ENCODE data around the gene CTRB1. TPM values are rescaled to one million over a fixed set of nuclear protein-coding genes. Genes with fewer than 3 reads are reported as not detected.
"Not testable (repeated sequence)": the region's sequence is repeated elsewhere in the genome, so short reads cannot be mapped to it uniquely, and the experiment has no call there.

Gene CTRB1
- polyA plus RNA-seq, 1 donor = 0.15 TPM

GRCh38 chr16:75241955-75242354, 23.2 kb downstream of the CTRB1 start:
- no peak for DNase-seq

- not testable (repeated sequence) for DNase-seq
Observed at GRCh38 chr16:75242436-75243078, 23.8 kb downstream of the CTRB1 start.

- no peak for DNase-seq
Observed at GRCh38 chr16:75243667-75244224, 25.0 kb downstream of the CTRB1 start.

- no peak for DNase-seq
Observed at GRCh38 chr16:75244225-75244809, 25.5 kb downstream of the CTRB1 start.

- peak; percentile 85 for DNase-seq
Observed at GRCh38 chr16:75244844-75245758, 26.3 kb downstream of the CTRB1 start.

GRCh38 chr16:75246504-75247205, 27.9 kb downstream of the CTRB1 start:
- no peak for DNase-seq

- no peak for DNase-seq
Observed at GRCh38 chr16:75247249-75247648, 28.5 kb downstream of the CTRB1 start.

- no peak for DNase-seq
Observed at GRCh38 chr16:75248142-75248535, 29.4 kb downstream of the CTRB1 start.

GRCh38 chr16:75248536-75249380, 30.0 kb downstream of the CTRB1 start:
- no peak for DNase-seq

GRCh38 chr16:75249441-75249840, 30.7 kb downstream of the CTRB1 start:
- no peak for DNase-seq

GRCh38 chr16:75250089-75250808, 31.5 kb downstream of the CTRB1 start:
- DNase-seq = no peak

- no peak for DNase-seq
Observed at GRCh38 chr16:75250809-75251279, 32.1 kb downstream of the CTRB1 start.

GRCh38 chr16:75251280-75252048, 32.7 kb downstream of the CTRB1 start, which contains the start of gene BCAR1:
Gene BCAR1, minus strand, starts transcription at chr16:75251624. Its CDS starts 142 bp downstream, at chr16:75251482.
- DNase-seq = peak; percentile 89

GRCh38 chr16:75252049-75252864, 33.5 kb downstream of the CTRB1 start:
- no peak for DNase-seq

- DNase-seq = no peak
Observed at GRCh38 chr16:75252946-75253911, 34.4 kb downstream of the CTRB1 start.

GRCh38 chr16:75254359-75254837, 35.6 kb downstream of the CTRB1 start:
- DNase-seq = no peak

- no peak for DNase-seq
Observed at GRCh38 chr16:75256059-75256571, 37.3 kb downstream of the CTRB1 start.
